Fibroblast of lung (primary cell): ENCODE measurements around the gene SUPT3H. TPM values are rescaled to one million over a fixed set of nuclear protein-coding genes. Genes with fewer than 3 reads are reported as not detected.
A peak's percentile ranks its signal among the peaks of the same experiment; 100 is the strongest.
"Not testable (repeated sequence)": the region's sequence is repeated elsewhere in the genome, so short reads cannot be mapped to it uniquely, and the experiment has no call there.

Experiments used
- DNase-seq, 2 donors: peaks; one replicate each; pipeline versions ENCODE4 v3.0.0 to v3.0.0-alpha.2; 2010; ENCODE audit warnings: low read depth in 2 of 2
- H2AFZ ChIP-seq: 2 replicates; pipeline ENCODE4 v1.5.1; 2012; ENCODE audit warnings: low read length, control low read depth, inconsistent platforms
- H3K27ac ChIP-seq: 2 replicates; pipeline ENCODE4 v1.5.1; 2011; ENCODE audit warnings: low read length, control low read depth; ENCODE audit not compliant: insufficient read depth
- H3K27me3 ChIP-seq: 2 replicates; pipeline ENCODE4 v1.5.1; 2011; ENCODE audit warnings: mild to moderate bottlenecking, low read length; ENCODE audit not compliant: control insufficient read depth, insufficient read depth
- H3K36me3 ChIP-seq: 2 replicates; pipeline ENCODE4 v1.5.1; 2011; ENCODE audit warnings: low read length; ENCODE audit not compliant: control insufficient read depth, insufficient read depth
- H3K4me1 ChIP-seq: 2 replicates; pipeline ENCODE4 v1.5.1; 2011; ENCODE audit warnings: low read length; ENCODE audit not compliant: control insufficient read depth, insufficient read depth; ENCODE audit errors: extremely low read depth
- H3K4me2 ChIP-seq: 2 replicates; pipeline ENCODE4 v1.5.1; 2011; ENCODE audit warnings: low read length, control low read depth; ENCODE audit not compliant: insufficient read depth; ENCODE audit errors: extremely low read depth
- H3K4me3 ChIP-seq, 4 experiments: fragments of 200-600 bp in 1 of 4; sonication (generic) in 1 of 4; replicated peaks in 1 of 4; 2 replicates each; pipeline ENCODE4 v1.5.1; 2011 to 2016; ENCODE audit warnings: low read length in 4 of 4, low read depth in 3 of 4, mild to moderate bottlenecking in 3 of 4, control low read depth in 2 of 4, inconsistent platforms in 1 of 4, mixed read lengths in 1 of 4; ENCODE audit not compliant: insufficient read depth in 1 of 4; ENCODE audit errors: control extremely low read depth in 1 of 4
- H3K79me2 ChIP-seq: 2 replicates; pipeline ENCODE4 v1.5.1; 2012; ENCODE audit warnings: mild to moderate bottlenecking, low read length, inconsistent platforms; ENCODE audit not compliant: control insufficient read depth, insufficient read depth
- H3K9ac ChIP-seq: 2 replicates; pipeline ENCODE4 v1.5.1; 2011; ENCODE audit warnings: mild to moderate bottlenecking, low read length, control low read depth; ENCODE audit not compliant: insufficient read depth
- H3K9me3 ChIP-seq: 2 replicates; pipeline ENCODE4 v1.5.1; 2012; ENCODE audit warnings: low read depth, low read length; ENCODE audit not compliant: control insufficient read depth, insufficient read depth
- H4K20me1 ChIP-seq: 2 replicates; pipeline ENCODE4 v1.5.1; 2011; ENCODE audit warnings: low read length; ENCODE audit not compliant: control insufficient read depth, insufficient read depth; ENCODE audit errors: extremely low read depth
- EZH2 ChIP-seq: IDR thresholded peaks from 2 replicates; pipeline ENCODE4 v1.5.1; 2012; ENCODE audit warnings: low read length, control low read depth, mild to moderate bottlenecking; ENCODE audit errors: missing control alignments
- polyA plus RNA-seq, 2 donors: library from polyadenylated mRNA; depleted of rRNA in 1 of 2; stranded (reverse) in 1 of 2; unstranded in 1 of 2; fragments of >200 nt; gene quantifications; 2 replicates each; pipeline ENCODE4 v1.2.1, GENCODE V29; 2011 to 2012; ENCODE audit warnings: missing spikeins in 1 of 2
- total RNA-seq: library from RNA; depleted of rRNA; stranded (reverse); fragments of >200 nt; gene quantifications from 2 replicates; pipeline ENCODE4 v1.2.1, GENCODE V29; 2014
- TF ChIP-seq, protein P1 (sequence below), 2 donors: IDR thresholded peaks in 1 of 2; conservative IDR thresholded peaks in 1 of 2; 1 replicate in 1 of 2; 2 replicates in 1 of 2; pipeline ENCODE4 v1.5.1; 2011 to 2012; ENCODE audit warnings: low read length in 2 of 2, control low read depth in 1 of 2, inconsistent platforms in 1 of 2, low read depth in 1 of 2, mild to moderate bottlenecking in 1 of 2

SUPT3H gene
- total and polyA plus RNA-seq, 2 donors (not counting 1 experiment from before 2014, with no cell fraction given): 8.3 to 8.5 TPM

- Histone ChIP-seq H3K9ac (no peak overlapping the region), H3K27me3 (no peaks in the 10 kb centered on the region), H3K27ac (no peak overlapping the region), H3K4me1 (peaks cover 2% of the 10 kb centered on the region), H3K4me3 (no peak overlapping the region), H3K9me3 (no peaks in the 10 kb centered on the region), H3K36me3 (no peaks in the 10 kb centered on the region), H3K79me2 (no peaks in the 10 kb centered on the region), H4K20me1 (no peaks in the 10 kb centered on the region), H3K4me2 (no peak overlapping the region), H2AFZ (no peak overlapping the region)
- TF ChIP-seq, protein P1, sequence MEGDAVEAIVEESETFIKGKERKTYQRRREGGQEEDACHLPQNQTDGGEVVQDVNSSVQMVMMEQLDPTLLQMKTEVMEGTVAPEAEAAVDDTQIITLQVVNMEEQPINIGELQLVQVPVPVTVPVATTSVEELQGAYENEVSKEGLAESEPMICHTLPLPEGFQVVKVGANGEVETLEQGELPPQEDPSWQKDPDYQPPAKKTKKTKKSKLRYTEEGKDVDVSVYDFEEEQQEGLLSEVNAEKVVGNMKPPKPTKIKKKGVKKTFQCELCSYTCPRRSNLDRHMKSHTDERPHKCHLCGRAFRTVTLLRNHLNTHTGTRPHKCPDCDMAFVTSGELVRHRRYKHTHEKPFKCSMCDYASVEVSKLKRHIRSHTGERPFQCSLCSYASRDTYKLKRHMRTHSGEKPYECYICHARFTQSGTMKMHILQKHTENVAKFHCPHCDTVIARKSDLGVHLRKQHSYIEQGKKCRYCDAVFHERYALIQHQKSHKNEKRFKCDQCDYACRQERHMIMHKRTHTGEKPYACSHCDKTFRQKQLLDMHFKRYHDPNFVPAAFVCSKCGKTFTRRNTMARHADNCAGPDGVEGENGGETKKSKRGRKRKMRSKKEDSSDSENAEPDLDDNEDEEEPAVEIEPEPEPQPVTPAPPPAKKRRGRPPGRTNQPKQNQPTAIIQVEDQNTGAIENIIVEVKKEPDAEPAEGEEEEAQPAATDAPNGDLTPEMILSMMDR (conservative IDR thresholded peaks at IDR 0.05 in 1 of 2, IDR thresholded peaks at IDR 0.05 in 1 of 2; ENCODE audit: low read depth in 1 of 2, low read length in 2 of 2): no peak
- TF ChIP-seq EZH2: no peak
- DNase-seq: no peak
Observed at GRCh38 chr6:44896701-44897100, 481.0 kb downstream of the SUPT3H start.

DNA sequence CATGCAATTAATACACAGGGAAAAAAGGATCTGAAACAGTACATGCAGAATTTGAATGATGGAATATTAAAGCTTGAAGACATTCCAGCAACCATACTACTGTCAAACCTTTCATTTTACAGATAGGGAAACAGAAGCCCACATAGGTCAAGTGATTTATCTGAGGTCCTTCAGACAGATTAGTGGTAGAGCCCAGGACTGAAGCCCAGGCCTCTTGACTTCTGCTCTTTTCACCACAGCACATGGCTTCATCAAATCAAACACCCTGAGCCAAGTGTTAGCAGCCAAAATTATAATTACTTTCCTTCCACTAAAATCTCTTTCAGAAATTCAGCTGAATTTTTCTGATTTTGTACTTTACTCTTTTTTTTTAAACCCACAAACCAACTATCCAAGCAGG is 485.2 kb downstream of the SUPT3H start:
- Histone ChIP-seq H3K9ac (no peak overlapping the region), H3K36me3 (no peaks in the 10 kb centered on the region), H4K20me1 (no peaks in the 10 kb centered on the region), H2AFZ (no peak overlapping the region), H3K79me2 (no peaks in the 10 kb centered on the region), H3K4me2 (no peak overlapping the region), H3K27ac (no peak overlapping the region), H3K27me3 (no peaks in the 10 kb centered on the region), H3K9me3 (no peaks in the 10 kb centered on the region), H3K4me1 (no peaks in the 10 kb centered on the region), H3K4me3 (no peak overlapping the region)
- peak in 1 of 2 donors; percentile 14 for DNase-seq
- TF ChIP-seq, protein P1 (conservative IDR thresholded peaks at IDR 0.05 in 1 of 2, IDR thresholded peaks at IDR 0.05 in 1 of 2; ENCODE audit: low read depth in 1 of 2, low read length in 2 of 2): no peak
- TF ChIP-seq EZH2: no peak

GRCh38 chr6:44879071-44879470 is 498.7 kb downstream of the SUPT3H start:
- not testable (repeated sequence) for H3K79me2 ChIP-seq, H3K9me3 ChIP-seq, H2AFZ ChIP-seq, DNase-seq, H4K20me1 ChIP-seq, H3K4me3 ChIP-seq, H3K9ac ChIP-seq, H3K4me2 ChIP-seq, H3K4me1 ChIP-seq, H3K36me3 ChIP-seq, H3K27me3 ChIP-seq, H3K27ac ChIP-seq

GRCh38 chr6:44876638-44877037 is 501.1 kb downstream of the SUPT3H start:
- not testable (repeated sequence) for H3K4me3 ChIP-seq, H4K20me1 ChIP-seq, H3K27ac ChIP-seq, H3K27me3 ChIP-seq, DNase-seq, H3K9ac ChIP-seq, H2AFZ ChIP-seq, H3K36me3 ChIP-seq, H3K9me3 ChIP-seq, H3K79me2 ChIP-seq, H3K4me2 ChIP-seq, H3K4me1 ChIP-seq
